ENCODE measurements around the gene RAPGEF2.
"Not testable (repeated sequence)": the region's sequence is repeated elsewhere in the genome, so short reads cannot be mapped to it uniquely, and the experiment has no call there.

RAPGEF2 gene

GRCh38 chr4:159369256-159369655, 266.4 kb downstream of the RAPGEF2 start:
- DNase-seq (ENCODE audit: low read depth) = no peak

GRCh38 chr4:159370286-159370685, 267.4 kb downstream of the RAPGEF2 start:
- no peak for DNase-seq (ENCODE audit: low read depth)

- DNase-seq (ENCODE audit: low read depth) = no peak
These were observed 272.1 kb downstream of the RAPGEF2 start for GRCh38 chr4:159374749-159375530.

GRCh38 chr4:159376289-159376688, 273.4 kb downstream of the RAPGEF2 start:
- DNase-seq (ENCODE audit: low read depth) = no peak

- no peak for DNase-seq (ENCODE audit: low read depth)
These were observed 275.3 kb downstream of the RAPGEF2 start for GRCh38 chr4:159378056-159378616.

- not testable (repeated sequence) for DNase-seq (ENCODE audit: low read depth)
These were observed 276.2 kb downstream of the RAPGEF2 start for GRCh38 chr4:159379064-159379463.

GRCh38 chr4:159379836-159380235, 277.0 kb downstream of the RAPGEF2 start:
- DNase-seq (ENCODE audit: low read depth) = no peak

- DNase-seq (ENCODE audit: low read depth) = no peak
These were observed 280.1 kb downstream of the RAPGEF2 start for GRCh38 chr4:159382856-159383561.

- DNase-seq (ENCODE audit: low read depth) = no peak
These were observed 280.7 kb downstream of the RAPGEF2 start for GRCh38 chr4:159383562-159383931.

GRCh38 chr4:159384017-159384416, 281.1 kb downstream of the RAPGEF2 start:
- no peak for DNase-seq (ENCODE audit: low read depth)

- no peak for DNase-seq (ENCODE audit: low read depth)
These were observed 281.8 kb downstream of the RAPGEF2 start for GRCh38 chr4:159384632-159385031.

- DNase-seq (ENCODE audit: low read depth) = no peak
These were observed 283.7 kb downstream of the RAPGEF2 start for GRCh38 chr4:159386620-159387019.

- DNase-seq (ENCODE audit: low read depth) = no peak
These were observed 286.9 kb downstream of the RAPGEF2 start for GRCh38 chr4:159389756-159390155.

- DNase-seq (ENCODE audit: low read depth) = no peak
These were observed 287.8 kb downstream of the RAPGEF2 start for GRCh38 chr4:159390648-159391047.

- no peak for DNase-seq (ENCODE audit: low read depth)
These were observed 292.8 kb downstream of the RAPGEF2 start for GRCh38 chr4:159395693-159396092.

- DNase-seq (ENCODE audit: low read depth) = no peak
These were observed 293.3 kb downstream of the RAPGEF2 start for GRCh38 chr4:159396151-159396550.

- DNase-seq (ENCODE audit: low read depth) = no peak
These were observed 295.4 kb downstream of the RAPGEF2 start for GRCh38 chr4:159398236-159398638.

GRCh38 chr4:159400558-159401225, 297.8 kb downstream of the RAPGEF2 start:
- no peak for DNase-seq (ENCODE audit: low read depth)

GRCh38 chr4:159401226-159401712, 298.4 kb downstream of the RAPGEF2 start:
- DNase-seq (ENCODE audit: low read depth) = no peak

GRCh38 chr4:159401791-159402380, 299.0 kb downstream of the RAPGEF2 start:
- no peak for DNase-seq (ENCODE audit: low read depth)

Measured in T-helper 22 cell (primary cell).